ENCODE data around the gene SH3BP1.
"Not testable (repeated sequence)": the region's sequence is repeated elsewhere in the genome, so short reads cannot be mapped to it uniquely, and the experiment has no call there.

The SH3BP1 gene

GRCh38 chr22:37601203-37601539 is 38.3 kb upstream of the SH3BP1 start:
- no peak for DNase-seq
- Histone ChIP-seq H3K9me3 (no peaks in the 10 kb centered on the region), H3K27ac (no peak overlapping the region), H3K4me1 (no peaks in the 10 kb centered on the region), H3K4me3 (no peak overlapping the region), H3K27me3 (peaks cover 0 to 56% of the 10 kb centered on the region in 2 donors), H3K36me3 (no peaks in the 10 kb centered on the region)
- TF ChIP-seq, protein P1, sequence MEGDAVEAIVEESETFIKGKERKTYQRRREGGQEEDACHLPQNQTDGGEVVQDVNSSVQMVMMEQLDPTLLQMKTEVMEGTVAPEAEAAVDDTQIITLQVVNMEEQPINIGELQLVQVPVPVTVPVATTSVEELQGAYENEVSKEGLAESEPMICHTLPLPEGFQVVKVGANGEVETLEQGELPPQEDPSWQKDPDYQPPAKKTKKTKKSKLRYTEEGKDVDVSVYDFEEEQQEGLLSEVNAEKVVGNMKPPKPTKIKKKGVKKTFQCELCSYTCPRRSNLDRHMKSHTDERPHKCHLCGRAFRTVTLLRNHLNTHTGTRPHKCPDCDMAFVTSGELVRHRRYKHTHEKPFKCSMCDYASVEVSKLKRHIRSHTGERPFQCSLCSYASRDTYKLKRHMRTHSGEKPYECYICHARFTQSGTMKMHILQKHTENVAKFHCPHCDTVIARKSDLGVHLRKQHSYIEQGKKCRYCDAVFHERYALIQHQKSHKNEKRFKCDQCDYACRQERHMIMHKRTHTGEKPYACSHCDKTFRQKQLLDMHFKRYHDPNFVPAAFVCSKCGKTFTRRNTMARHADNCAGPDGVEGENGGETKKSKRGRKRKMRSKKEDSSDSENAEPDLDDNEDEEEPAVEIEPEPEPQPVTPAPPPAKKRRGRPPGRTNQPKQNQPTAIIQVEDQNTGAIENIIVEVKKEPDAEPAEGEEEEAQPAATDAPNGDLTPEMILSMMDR (IDR thresholded peaks at IDR 0.05): no peak
- intact Hi-C loops (cut with DNase I; ENCODE audit: low total_unique reads): no loop called here

- intact Hi-C loops (cut with DNase I; ENCODE audit: low total_unique reads): no loop called here
- no peak for DNase-seq
- H3K4me3 ChIP-seq: no peak overlapping the region
- no peak overlapping the region for H3K27ac ChIP-seq
- peaks cover 0 to 61% of the 10 kb centered on the region in 2 donors for H3K27me3 ChIP-seq
- TF ChIP-seq, protein P1 (IDR thresholded peaks at IDR 0.05): no peak
- peaks cover 0 to 6% (median under 1%) of the 10 kb centered on the region in 4 donors for H3K4me1 ChIP-seq
- H3K36me3 ChIP-seq: no peaks in the 10 kb centered on the region
- H3K9me3 ChIP-seq: no peaks in the 10 kb centered on the region
Observed at GRCh38 chr22:37601540-37602442, 37.7 kb upstream of the SH3BP1 start.

GRCh38 chr22:37602546-37603277 is 36.8 kb upstream of the SH3BP1 start:
- Histone ChIP-seq H3K27me3 (peaks cover 0 to 58% of the 10 kb centered on the region in 2 donors), H3K4me1 (peaks cover 0 to 15% (median 9%) of the 10 kb centered on the region in 4 donors)
- DNase-seq; intact Hi-C loops (cut with DNase I; ENCODE audit: low total_unique reads); H3K36me3 ChIP-seq; H3K4me3 ChIP-seq; H3K27ac ChIP-seq; H3K9me3 ChIP-seq: not testable (repeated sequence)

DNA sequence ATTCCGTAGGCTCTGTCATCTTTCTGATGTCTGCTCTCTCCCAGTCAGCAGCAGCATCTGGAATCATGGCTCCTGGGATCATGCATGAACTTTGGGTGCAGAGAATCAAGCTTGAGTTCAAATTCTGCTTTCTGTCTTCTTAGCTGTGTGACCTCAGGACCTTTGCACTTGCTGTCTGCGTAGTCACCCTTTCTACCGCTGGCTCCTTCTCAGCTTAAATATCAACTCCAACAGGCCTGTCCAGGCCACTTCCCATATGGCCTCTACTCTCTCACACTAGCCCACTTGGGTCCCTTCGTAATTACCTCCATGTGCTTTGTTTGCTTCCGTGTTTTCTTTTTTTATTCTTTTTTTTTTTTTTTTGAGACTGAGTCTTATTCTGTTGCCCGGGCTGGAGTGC is 35.4 kb upstream of the SH3BP1 start:
- TF ChIP-seq, protein P1 (IDR thresholded peaks at IDR 0.05): no peak
- intact Hi-C loops (cut with DNase I; ENCODE audit: low total_unique reads): no loop called here
- H3K4me3 ChIP-seq: no peak overlapping the region

GRCh38 chr22:37604875-37605274 is 34.6 kb upstream of the SH3BP1 start:
- Histone ChIP-seq H3K4me3 (no peak overlapping the region), H3K36me3 (no peaks in the 10 kb centered on the region), H3K4me1 (peaks cover 0 to 27% (median 19%) of the 10 kb centered on the region in 4 donors), H3K27ac (no peak overlapping the region), H3K27me3 (peaks cover 0 to 56% of the 10 kb centered on the region in 2 donors), H3K9me3 (no peaks in the 10 kb centered on the region)
- TF ChIP-seq, protein P1 (IDR thresholded peaks at IDR 0.05): no peak
- intact Hi-C loops (cut with DNase I; ENCODE audit: low total_unique reads): loop anchor here (5.0 kb wide), 1 partner anchor 43 kb away; the partner anchor contains the start of gene CDC42EP1
- DNase-seq: no peak

More for the DNA sequence above, 35.4 kb upstream of the SH3BP1 start:
- Histone ChIP-seq H3K36me3 (no peaks in the 10 kb centered on the region), H3K4me1 (peaks cover 0 to 20% (median 14%) of the 10 kb centered on the region in 4 donors), H3K27ac (no peak overlapping the region), H3K9me3 (no peaks in the 10 kb centered on the region), H3K27me3 (peaks cover 0 to 56% of the 10 kb centered on the region in 2 donors)
- DNase-seq: no peak

All from tibial artery (tissue), 4 donors.